HCT116 (cell line): ENCODE data around the gene SEMA3C. TPM values are rescaled to one million over a fixed set of nuclear protein-coding genes. Genes with fewer than 3 reads are reported as not detected.

Experiments
- ATAC-seq: fragments of 200-7000 bp; cut with Tn5 transposase; 2 replicates; pipeline ENCODE4 v1.9.1; 2020; ENCODE audit warnings: mild to moderate bottlenecking, moderate library complexity
- BruUV-seq: library from RNA; stranded (reverse); fragments of 400-500 nt; replicated peaks from 2 replicates; lab custom pipeline; 2021; lab: Mats Ljungman, UMichigan
- CTCF ChIA-PET: fragments of 300-600 bp; sonication (Branson Sonifier 250); formaldehyde crosslinking; loops from one replicate; lab custom pipeline; 2021; ENCODE audit warnings: antibody characterized with exemption; lab: Charles Lee
- POLR2A ChIA-PET: fragments of 300-600, 350-600 bp; sonication (Branson Sonifier 250); formaldehyde crosslinking; loops from one replicate; lab custom pipeline; 2021; ENCODE audit warnings: antibody characterized with exemption; lab: Charles Lee
- RAD21 ChIA-PET, 2 experiments: fragments of 300-600 bp; sonication (Branson Sonifier 250); formaldehyde crosslinking; loops; one replicate each; lab custom pipeline; 2023; ENCODE audit warnings: low total read pairs in 2 of 2; ENCODE audit not compliant: uncharacterized antibody in 2 of 2, unreplicated experiment in 2 of 2, low non-redundant PET in 1 of 2; lab: Charles Lee
- DNase-seq: peaks from one replicate; pipeline ENCODE4 v3.0.0-alpha.2; 2010; ENCODE audit warnings: low read depth, low spot score
- H2AFZ ChIP-seq: fragments of 200-600 bp; shearing (Covaris generic), sonication (generic); 2 replicates; pipeline ENCODE4 v1.6.1; 2017; ENCODE audit warnings: low read depth, mixed run types, mixed read lengths, antibody characterized with exemption, low read length; ENCODE audit not compliant: poor library complexity, severe bottlenecking
- H3K27ac ChIP-seq: 2 replicates; pipeline ENCODE4 v1.5.1; 2012; ENCODE audit warnings: low read depth, low read length
- H3K27me3 ChIP-seq: fragments of 200-600 bp; sonication (generic); 2 replicates; pipeline ENCODE4 v1.6.1; 2016; ENCODE audit warnings: mixed run types, low read length, mixed read lengths; ENCODE audit not compliant: insufficient read depth
- H3K36me3 ChIP-seq, 2 experiments: fragments of 200-500 bp in 1 of 2; fragments of 200-600 bp in 1 of 2; sonication (Bioruptor generic) in 1 of 2; sonication (generic) in 1 of 2; 2 replicates each; pipeline versions ENCODE4 v1.5.1 to v1.6.1; 2014 to 2016; ENCODE audit warnings: low read length in 2 of 2, inconsistent platforms in 1 of 2, mixed read lengths in 1 of 2, mixed run types in 1 of 2; ENCODE audit not compliant: insufficient read depth in 2 of 2, control insufficient read depth in 1 of 2
- H3K4me1 ChIP-seq, 2 experiments: fragments of 200-600 bp in 1 of 2; sonication (generic) in 1 of 2; 2 replicates each; pipeline versions ENCODE4 v1.5.1 to v1.6.1; 2012 to 2017; ENCODE audit warnings: low read length in 2 of 2, inconsistent platforms in 1 of 2, mild to moderate bottlenecking in 1 of 2, mixed read lengths in 1 of 2, mixed run types in 1 of 2, moderate library complexity in 1 of 2; ENCODE audit not compliant: insufficient read depth in 2 of 2, control insufficient read depth in 1 of 2
- H3K4me2 ChIP-seq: fragments of 200-600 bp; sonication (generic); 2 replicates; pipeline ENCODE4 v1.6.1; 2017; ENCODE audit warnings: mixed run types, low read length, mixed read lengths
- H3K4me3 ChIP-seq, 2 experiments: fragments of 200-600 bp in 1 of 2; sonication (generic) in 1 of 2; replicated peaks in 1 of 2; 2 replicates each; pipeline ENCODE4 v1.5.1; 2011 to 2016; ENCODE audit warnings: low read length in 2 of 2, control low read depth in 1 of 2, low read depth in 1 of 2, mild to moderate bottlenecking in 1 of 2, mixed read lengths in 1 of 2, mixed run types in 1 of 2
- H3K79me2 ChIP-seq: fragments of 200-600 bp; sonication (generic); 2 replicates; pipeline ENCODE4 v1.6.1; 2017; ENCODE audit warnings: mild to moderate bottlenecking, mixed run types, low read length, moderate library complexity, mixed read lengths; ENCODE audit not compliant: insufficient read depth
- H3K9ac ChIP-seq: fragments of 200-600 bp; sonication (generic); 2 replicates; pipeline ENCODE4 v1.6.1; 2016; ENCODE audit warnings: low read length, mixed read lengths
- H3K9me2 ChIP-seq: fragments of 200-600 bp; sonication (generic), shearing (Covaris generic); 2 replicates; pipeline ENCODE4 v1.6.1; 2017; ENCODE audit warnings: mixed run types, mild to moderate bottlenecking, moderate library complexity; ENCODE audit not compliant: insufficient read depth
- H3K9me3 ChIP-seq, 2 experiments: fragments of 200-500 bp in 1 of 2; fragments of 200-600 bp in 1 of 2; sonication (Bioruptor generic) in 1 of 2; sonication (generic) in 1 of 2; 2 replicates each; pipeline ENCODE4 v1.6.1; 2014 to 2017; ENCODE audit warnings: low read length in 2 of 2, mixed read lengths in 2 of 2, inconsistent platforms in 1 of 2, low read depth in 1 of 2, mild to moderate bottlenecking in 1 of 2, mixed run types in 1 of 2, moderate library complexity in 1 of 2; ENCODE audit not compliant: control insufficient read depth in 1 of 2, insufficient read depth in 1 of 2
- H4K20me1 ChIP-seq: fragments of 200-600 bp; sonication (generic), shearing (Covaris generic); 2 replicates; pipeline ENCODE4 v1.6.1; 2017; ENCODE audit warnings: mixed run types, mild to moderate bottlenecking, moderate library complexity; ENCODE audit not compliant: insufficient read depth
- CBX3 ChIP-seq: IDR thresholded peaks from 2 replicates; pipeline ENCODE4 v1.6.1; 2012; ENCODE audit warnings: low read depth
- CEBPB ChIP-seq: IDR thresholded peaks from 2 replicates; pipeline ENCODE4 v1.6.1; 2012; ENCODE audit warnings: low read depth
- ELF1 ChIP-seq: IDR thresholded peaks from 2 replicates; pipeline ENCODE4 v1.6.1; 2012; ENCODE audit warnings: low read depth, borderline replicate concordance
- EZH2phosphoT487 ChIP-seq: fragments of 200-600 bp; IDR thresholded peaks from 2 replicates; pipeline ENCODE4 v1.6.1; 2018; ENCODE audit warnings: antibody characterized with exemption, borderline replicate concordance
- FOSL1 ChIP-seq: IDR thresholded peaks from 2 replicates; pipeline ENCODE4 v1.6.1; 2012; ENCODE audit warnings: low read depth
- JUND ChIP-seq: IDR thresholded peaks from 2 replicates; pipeline ENCODE4 v1.6.1; 2012
- RAD21 ChIP-seq: IDR thresholded peaks from 2 replicates; pipeline ENCODE4 v1.6.1; 2012; ENCODE audit warnings: low read depth, mild to moderate bottlenecking
- SP1 ChIP-seq: IDR thresholded peaks from 2 replicates; pipeline ENCODE4 v1.6.1; 2012; ENCODE audit warnings: low read depth
- SRF ChIP-seq: IDR thresholded peaks from 2 replicates; pipeline ENCODE4 v1.6.1; 2012; ENCODE audit warnings: low read depth
- TCF7L2 ChIP-seq: IDR thresholded peaks from 2 replicates; pipeline ENCODE4 v1.7.0; 2011; ENCODE audit warnings: borderline replicate concordance, inconsistent platforms; ENCODE audit not compliant: insufficient read depth, insufficient read length; ENCODE audit errors: extremely low read depth
- YY1 ChIP-seq: IDR thresholded peaks from 2 replicates; pipeline ENCODE4 v1.6.1; 2011; ENCODE audit warnings: low read length, low read depth, moderate library complexity, mild to moderate bottlenecking; ENCODE audit not compliant: insufficient replicate concordance; ENCODE audit errors: extremely low read depth
- intact Hi-C: fragments of 100-400 bp; cut with micrococcal nuclease; formaldehyde crosslinking; loops from 2 replicates; pipeline ENCODE4 v1.10.0; 2022
- total RNA-seq: library from RNA; stranded (reverse); gene quantifications from one replicate; pipeline ENCODE4 v1.2.1, GENCODE V29; 2021; ENCODE audit not compliant: unreplicated experiment
- TF ChIP-seq, protein P1 (sequence below), 3 experiments: fragments of 200-600 bp in 1 of 3; sonication (generic) in 1 of 3; IDR thresholded peaks in 2 of 3; conservative IDR thresholded peaks in 1 of 3; 2 replicates each; pipeline ENCODE4 v1.5.1; 2012 to 2017; ENCODE audit warnings: low read depth in 2 of 3, low read length in 2 of 3, antibody characterized with exemption in 1 of 3, borderline replicate concordance in 1 of 3, control low read depth in 1 of 3, mild to moderate bottlenecking in 1 of 3, mixed read lengths in 1 of 3, mixed run types in 1 of 3, moderate library complexity in 1 of 3; ENCODE audit not compliant: insufficient read depth in 1 of 3
- TF ChIP-seq, protein P2 (sequence below): IDR thresholded peaks from 2 replicates; pipeline ENCODE4 v1.6.1; 2012
- TF ChIP-seq, protein P3 (sequence below): IDR thresholded peaks from 2 replicates; pipeline ENCODE4 v1.6.1; 2011; ENCODE audit warnings: mild to moderate bottlenecking, low read length, moderate library complexity; ENCODE audit not compliant: insufficient replicate concordance; ENCODE audit errors: extremely low read depth

Gene SEMA3C
- total RNA-seq, 1 experiment from 2014 or later, result 25.3 TPM

DNA sequence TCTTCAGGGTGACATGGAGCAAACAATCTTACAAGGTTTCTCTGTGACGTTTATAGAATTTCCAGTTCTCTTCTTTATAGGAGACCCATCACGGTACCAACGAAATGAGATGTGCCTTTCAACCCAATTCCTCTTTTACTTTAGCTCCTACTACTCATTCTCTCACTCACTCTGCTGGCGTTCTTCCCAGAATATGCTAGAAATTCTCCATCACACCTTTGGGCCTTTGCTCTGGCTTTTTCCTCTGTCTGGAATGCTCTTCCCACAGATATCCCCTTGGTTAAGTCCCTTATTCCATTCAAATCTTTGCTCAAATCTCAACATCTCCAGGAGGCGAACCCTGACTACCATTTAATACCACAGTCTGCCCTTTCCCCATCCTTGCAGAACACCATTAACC lies 39.0 kb downstream of the SEMA3C start:
- H3K27ac ChIP-seq, result no peak overlapping the region
- H3K79me2 ChIP-seq, result no peaks in the 10 kb centered on the region
- H3K4me1 ChIP-seq, result peaks cover 45 to 63% of the 10 kb centered on the region in 2 experiments
- no peaks in the 10 kb centered on the region for H3K9me2 ChIP-seq
- no peak overlapping the region for H3K4me3 ChIP-seq
- H3K36me3 ChIP-seq, result no peaks in the 10 kb centered on the region
- CTCF ChIA-PET, result no interaction called here
- no peaks in the 10 kb centered on the region for H4K20me1 ChIP-seq
- POLR2A ChIA-PET, result no interaction called here
- RAD21 ChIA-PET, result no interaction called here
- no peak for TF ChIP-seq RAD21
- intact Hi-C loops, result no loop called here
- no peaks in the 10 kb centered on the region for H3K9me3 ChIP-seq
- H3K27me3 ChIP-seq, result no peaks in the 10 kb centered on the region
- ATAC-seq (no peak), DNase-seq (no peak)
- no peak overlapping the region for H2AFZ ChIP-seq
- no peak overlapping the region for H3K9ac ChIP-seq
- no TSS peak for BruUV-seq
- no peak overlapping the region for H3K4me2 ChIP-seq

DNA sequence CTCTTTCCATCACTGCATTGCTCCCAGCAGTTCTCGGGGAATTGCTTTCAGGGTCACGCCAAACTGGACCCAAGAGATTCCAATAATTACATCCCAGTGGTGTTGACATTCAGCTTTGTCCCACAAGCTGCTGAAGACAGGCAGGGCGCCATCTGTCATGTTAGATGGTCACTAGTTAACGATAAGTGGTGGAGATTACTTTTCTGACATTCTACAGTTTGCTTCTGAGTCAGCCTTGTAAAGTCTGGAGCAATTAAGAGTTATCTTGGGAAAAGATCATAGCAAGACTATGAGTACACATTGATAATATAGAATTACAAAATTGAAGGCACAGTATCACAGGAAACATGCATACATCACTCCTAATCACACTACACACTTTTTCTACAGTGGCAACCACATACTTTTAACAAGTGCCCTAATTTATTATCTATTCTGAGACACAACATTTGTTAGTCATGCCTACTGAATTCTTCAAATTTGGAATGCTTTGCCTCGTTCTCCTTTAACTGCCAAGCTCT lies 41.9 kb downstream of the SEMA3C start:
- peaks cover 21 to 34% of the 10 kb centered on the region in 2 experiments for H3K4me1 ChIP-seq
- H4K20me1 ChIP-seq, result no peaks in the 10 kb centered on the region
- ChIA-PET POLR2A (no interaction called here), CTCF (interaction anchor here (1.0 kb wide), 1 partner anchor 43 kb away, joined by 5 read pairs; the partner anchor contains the start of gene SEMA3C), RAD21 (no interaction called here)
- H3K4me3 ChIP-seq, result 0 out of 4 replicates have a peak overlapping the region, but pooled peaks of 1 of the 2 experiments have one; percentile 11
- H3K27me3 ChIP-seq, result no peaks in the 10 kb centered on the region
- intact Hi-C loops, result no loop called here
- peak; percentile 36 for DNase-seq
- H3K9me3 ChIP-seq, result no peaks in the 10 kb centered on the region
- no peak overlapping the region for H2AFZ ChIP-seq
- no TSS peak for BruUV-seq
- H3K36me3 ChIP-seq, result no peaks in the 10 kb centered on the region
- H3K9me2 ChIP-seq, result no peaks in the 10 kb centered on the region
- H3K27ac ChIP-seq, result peak overlapping the region; percentile 23; the same call in 1 of the 2 replicates
- H3K79me2 ChIP-seq, result no peaks in the 10 kb centered on the region
- ATAC-seq, result peak; percentile 82
- peak overlapping the region; percentile 47 for H3K4me2 ChIP-seq
- no peak overlapping the region for H3K9ac ChIP-seq
- TF ChIP-seq FOSL1 (0 out of 2 replicates have a peak, but pooled peaks have one; percentile 21), YY1 (no peak), CEBPB (no peak), ELF1 (no peak), RAD21 (no peak), CBX3 (no peak), SRF (no peak), EZH2phosphoT487 (no peak), SP1 (no peak; the same call in 1 of the 2 replicates), JUND (peak; percentile 28; the same call in 1 of the 2 replicates), TCF7L2 (no peak)
- TF ChIP-seq, protein P1, sequence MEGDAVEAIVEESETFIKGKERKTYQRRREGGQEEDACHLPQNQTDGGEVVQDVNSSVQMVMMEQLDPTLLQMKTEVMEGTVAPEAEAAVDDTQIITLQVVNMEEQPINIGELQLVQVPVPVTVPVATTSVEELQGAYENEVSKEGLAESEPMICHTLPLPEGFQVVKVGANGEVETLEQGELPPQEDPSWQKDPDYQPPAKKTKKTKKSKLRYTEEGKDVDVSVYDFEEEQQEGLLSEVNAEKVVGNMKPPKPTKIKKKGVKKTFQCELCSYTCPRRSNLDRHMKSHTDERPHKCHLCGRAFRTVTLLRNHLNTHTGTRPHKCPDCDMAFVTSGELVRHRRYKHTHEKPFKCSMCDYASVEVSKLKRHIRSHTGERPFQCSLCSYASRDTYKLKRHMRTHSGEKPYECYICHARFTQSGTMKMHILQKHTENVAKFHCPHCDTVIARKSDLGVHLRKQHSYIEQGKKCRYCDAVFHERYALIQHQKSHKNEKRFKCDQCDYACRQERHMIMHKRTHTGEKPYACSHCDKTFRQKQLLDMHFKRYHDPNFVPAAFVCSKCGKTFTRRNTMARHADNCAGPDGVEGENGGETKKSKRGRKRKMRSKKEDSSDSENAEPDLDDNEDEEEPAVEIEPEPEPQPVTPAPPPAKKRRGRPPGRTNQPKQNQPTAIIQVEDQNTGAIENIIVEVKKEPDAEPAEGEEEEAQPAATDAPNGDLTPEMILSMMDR (IDR thresholded peaks at IDR 0.05 in 2 of 3, conservative IDR thresholded peaks at IDR 0.05 in 1 of 3; ENCODE audit: borderline replicate concordance in 1 of 3, insufficient read depth in 1 of 3, low read depth in 2 of 3, low read length in 2 of 3), result no peak
- TF ChIP-seq, protein P2, sequence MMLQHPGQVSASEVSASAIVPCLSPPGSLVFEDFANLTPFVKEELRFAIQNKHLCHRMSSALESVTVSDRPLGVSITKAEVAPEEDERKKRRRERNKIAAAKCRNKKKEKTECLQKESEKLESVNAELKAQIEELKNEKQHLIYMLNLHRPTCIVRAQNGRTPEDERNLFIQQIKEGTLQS, result no peak
- TF ChIP-seq, protein P3, sequence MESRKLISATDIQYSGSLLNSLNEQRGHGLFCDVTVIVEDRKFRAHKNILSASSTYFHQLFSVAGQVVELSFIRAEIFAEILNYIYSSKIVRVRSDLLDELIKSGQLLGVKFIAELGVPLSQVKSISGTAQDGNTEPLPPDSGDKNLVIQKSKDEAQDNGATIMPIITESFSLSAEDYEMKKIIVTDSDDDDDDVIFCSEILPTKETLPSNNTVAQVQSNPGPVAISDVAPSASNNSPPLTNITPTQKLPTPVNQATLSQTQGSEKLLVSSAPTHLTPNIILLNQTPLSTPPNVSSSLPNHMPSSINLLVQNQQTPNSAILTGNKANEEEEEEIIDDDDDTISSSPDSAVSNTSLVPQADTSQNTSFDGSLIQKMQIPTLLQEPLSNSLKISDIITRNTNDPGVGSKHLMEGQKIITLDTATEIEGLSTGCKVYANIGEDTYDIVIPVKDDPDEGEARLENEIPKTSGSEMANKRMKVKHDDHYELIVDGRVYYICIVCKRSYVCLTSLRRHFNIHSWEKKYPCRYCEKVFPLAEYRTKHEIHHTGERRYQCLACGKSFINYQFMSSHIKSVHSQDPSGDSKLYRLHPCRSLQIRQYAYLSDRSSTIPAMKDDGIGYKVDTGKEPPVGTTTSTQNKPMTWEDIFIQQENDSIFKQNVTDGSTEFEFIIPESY, result no peak
